Suprapubic skin (tissue), 3 donors: Measurements from ENCODE around the gene DOCK11.

Experiments
- POLR2A ChIP-seq, 2 donors: fragments of 450-650 bp; IDR thresholded peaks; one replicate each; pipeline ENCODE4 v1.6.1; 2017; ENCODE audit warnings: antibody characterized with exemption in 2 of 2, mild to moderate bottlenecking in 2 of 2, moderate library complexity in 2 of 2
- TF ChIP-seq, protein P1 (sequence below), 2 donors: fragments of 200-600 bp in 1 of 2; fragments of 450-650 bp in 1 of 2; sonication (generic) in 1 of 2; IDR thresholded peaks; one replicate each; pipeline ENCODE4 v1.5.1; 2016 to 2019; ENCODE audit warnings: antibody characterized with exemption in 2 of 2, mild to moderate bottlenecking in 1 of 2, moderate library complexity in 1 of 2

DNA sequence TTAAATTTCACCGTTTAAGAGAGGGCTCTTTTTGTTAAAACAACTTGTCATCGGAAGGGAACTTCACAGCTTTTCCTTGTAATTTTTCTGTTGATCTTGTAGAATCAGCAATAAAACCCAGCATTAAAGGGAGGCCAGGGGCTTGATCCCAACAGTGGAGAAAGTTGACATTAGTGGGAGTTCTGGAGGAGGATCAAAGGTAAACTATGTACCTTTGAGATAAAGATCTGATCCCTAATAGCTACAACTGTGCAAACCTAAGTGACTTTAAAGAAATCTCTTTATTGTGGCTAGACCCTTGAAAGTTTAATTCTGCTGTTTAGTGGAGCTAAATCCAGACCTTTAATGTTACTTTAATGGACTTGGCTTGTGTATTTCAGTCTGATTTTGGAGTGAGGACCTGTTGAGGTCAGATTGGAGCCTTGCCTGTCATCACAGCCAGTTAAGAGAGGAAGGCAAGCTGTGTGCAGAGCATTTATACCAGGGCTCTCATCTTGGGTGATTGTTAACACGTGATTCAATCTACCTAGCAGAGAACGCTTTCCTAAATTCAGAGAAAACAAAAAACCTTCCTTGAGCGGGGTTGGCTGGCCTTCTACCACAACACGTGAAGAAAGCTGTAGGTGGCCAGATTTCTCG, 1.7 kb downstream of the DOCK11 start:
- TF ChIP-seq, protein P1, sequence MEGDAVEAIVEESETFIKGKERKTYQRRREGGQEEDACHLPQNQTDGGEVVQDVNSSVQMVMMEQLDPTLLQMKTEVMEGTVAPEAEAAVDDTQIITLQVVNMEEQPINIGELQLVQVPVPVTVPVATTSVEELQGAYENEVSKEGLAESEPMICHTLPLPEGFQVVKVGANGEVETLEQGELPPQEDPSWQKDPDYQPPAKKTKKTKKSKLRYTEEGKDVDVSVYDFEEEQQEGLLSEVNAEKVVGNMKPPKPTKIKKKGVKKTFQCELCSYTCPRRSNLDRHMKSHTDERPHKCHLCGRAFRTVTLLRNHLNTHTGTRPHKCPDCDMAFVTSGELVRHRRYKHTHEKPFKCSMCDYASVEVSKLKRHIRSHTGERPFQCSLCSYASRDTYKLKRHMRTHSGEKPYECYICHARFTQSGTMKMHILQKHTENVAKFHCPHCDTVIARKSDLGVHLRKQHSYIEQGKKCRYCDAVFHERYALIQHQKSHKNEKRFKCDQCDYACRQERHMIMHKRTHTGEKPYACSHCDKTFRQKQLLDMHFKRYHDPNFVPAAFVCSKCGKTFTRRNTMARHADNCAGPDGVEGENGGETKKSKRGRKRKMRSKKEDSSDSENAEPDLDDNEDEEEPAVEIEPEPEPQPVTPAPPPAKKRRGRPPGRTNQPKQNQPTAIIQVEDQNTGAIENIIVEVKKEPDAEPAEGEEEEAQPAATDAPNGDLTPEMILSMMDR (IDR thresholded peaks at IDR 0.05) = no peak
- no peak for TF ChIP-seq POLR2A (IDR thresholded peaks at IDR 0.05)
